Aorta (tissue), 5 donors: Measurements from ENCODE around the gene DACT1. TPM values are rescaled to one million over a fixed set of nuclear protein-coding genes. Genes with fewer than 3 reads are reported as not detected.

ENCODE experiments used
- ATAC-seq: fragments of 200-7000 bp; cut with Tn5 transposase; one replicate; pipeline ENCODE4 v1.9.1; 2022; ENCODE audit warnings: moderate library complexity; ENCODE audit not compliant: low FRiP score
- DNase-seq, 2 donors: peaks; one replicate each; pipeline ENCODE4 v3.0.0-alpha.2; 2020
- H3K27ac ChIP-seq, 2 donors: one replicate each; pipeline ENCODE4 v1.5.1; 2013; ENCODE audit warnings: low read length in 2 of 2, mild to moderate bottlenecking in 2 of 2, moderate library complexity in 2 of 2, control low read depth in 1 of 2, inconsistent platforms in 1 of 2, low read depth in 1 of 2
- H3K27me3 ChIP-seq, 2 donors: one replicate each; pipeline ENCODE4 v1.6.1; 2013; ENCODE audit warnings: control low read depth in 1 of 2, low read length in 1 of 2, mild to moderate bottlenecking in 1 of 2, moderate library complexity in 1 of 2; ENCODE audit not compliant: insufficient read depth in 2 of 2, control insufficient read depth in 1 of 2
- H3K36me3 ChIP-seq, 2 donors: one replicate each; pipeline ENCODE4 v1.6.1; 2013; ENCODE audit warnings: control low read depth in 1 of 2, low read length in 1 of 2, mild to moderate bottlenecking in 1 of 2; ENCODE audit not compliant: insufficient read depth in 2 of 2, control insufficient read depth in 1 of 2
- H3K4me1 ChIP-seq, 2 donors: one replicate each; pipeline ENCODE4 v1.6.1; 2013; ENCODE audit warnings: low read length in 2 of 2, control low read depth in 1 of 2, mild to moderate bottlenecking in 1 of 2, moderate library complexity in 1 of 2; ENCODE audit not compliant: insufficient read depth in 2 of 2, control insufficient read depth in 1 of 2
- H3K4me3 ChIP-seq, 2 donors: one replicate each; pipeline ENCODE4 v1.5.1; 2013; ENCODE audit warnings: low read length in 2 of 2, control low read depth in 1 of 2, mild to moderate bottlenecking in 1 of 2
- H3K9me3 ChIP-seq: one replicate; pipeline ENCODE4 v1.6.1; 2013; ENCODE audit warnings: mild to moderate bottlenecking, low read length; ENCODE audit not compliant: control insufficient read depth
- WGBS, 2 donors: extraction: QIAGEN DNeasy Blood & Tissue Kit; methylation state at CpG; one replicate each; pipeline ENCODE4 v1.1.7; 2013; 5-methylcytosine and 5-hydroxymethylcytosine counted together
- intact Hi-C, 2 donors: fragments of 100-400 bp; cut with DNase I; formaldehyde crosslinking; loops; one replicate each; pipeline versions ENCODE4 v1.14.2 to v1.15.0; 2022
- polyA plus RNA-seq, 2 donors: library from polyadenylated mRNA; stranded (reverse); fragments of 200-250 nt; gene quantifications; one replicate each; pipeline ENCODE4 v1.2.3, GENCODE V29; 2013
- total RNA-seq, 2 donors: library from RNA; stranded (reverse); fragmentation: NEBNext Ultra II Directional; extraction: Animal tissue kit (Norgen Biotek cat#: 25700); gene quantifications; one replicate each; pipeline ENCODE4 v1.2.1, GENCODE V29; 2021
- donor health status: healthy with polysubstance abuse.
- donor health status: Bipolar disorder and iron deficiency.
- donor health status: DM: no; HTN: no; CAD: no.
- donor health status: DM: no; HTN: no; CAD: no.
- donor health status: DM: yes; HTN: yes; CAD: no.

Gene DACT1
- total and polyA plus RNA-seq, 4 donors, result 7.5 to 43.6 (median 27.4) TPM

- H3K9me3 ChIP-seq, result no peaks in the 10 kb centered on the region
- intact Hi-C loops, result no loop called here
- no peak for DNase-seq
- no peaks in the 10 kb centered on the region for H3K4me1 ChIP-seq
- no peaks in the 10 kb centered on the region for H3K27me3 ChIP-seq
- H3K4me3 ChIP-seq, result no peak overlapping the region
- H3K27ac ChIP-seq, result no peak overlapping the region
- no peaks in the 10 kb centered on the region for H3K36me3 ChIP-seq
- WGBS, 2 donors, result 72 to 80% methylated on average over 3 of the region's 3 CpGs
- ATAC-seq, result no peak
Measured at GRCh38 chr14:58656671-58657411, 19.1 kb downstream of the DACT1 start.

DNA sequence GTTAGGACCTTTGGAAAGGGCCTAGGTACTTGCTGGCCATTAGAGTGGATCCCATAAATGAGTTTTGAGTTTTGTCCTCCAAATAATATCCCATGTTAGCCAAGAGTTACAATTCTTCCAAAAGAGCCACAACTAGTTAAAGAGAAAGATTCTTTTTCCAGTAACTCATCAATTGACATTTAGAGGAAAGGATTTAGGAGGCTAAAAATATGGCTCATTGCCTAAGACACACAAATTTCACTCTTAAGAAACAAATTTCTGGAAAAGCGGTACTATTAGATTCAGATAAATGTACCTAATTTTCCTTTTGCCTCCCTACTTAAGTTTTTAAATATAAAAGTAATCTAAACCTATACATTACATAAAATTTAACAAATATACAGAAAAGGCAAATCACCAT, 21.3 kb downstream of the DACT1 start:
- Histone ChIP-seq H3K27ac (no peak overlapping the region), H3K36me3 (no peaks in the 10 kb centered on the region), H3K9me3 (no peaks in the 10 kb centered on the region), H3K27me3 (no peaks in the 10 kb centered on the region), H3K4me3 (no peak overlapping the region), H3K4me1 (peaks cover 0 to 4% of the 10 kb centered on the region in 2 donors)
- ATAC-seq (no peak), DNase-seq (no peak)
- WGBS, 2 donors, result 91 to 93% methylated on average over 1 of the region's 1 CpG
- intact Hi-C loops, result no loop called here

- DNase-seq (no peak), ATAC-seq (peak; percentile 70)
- Histone ChIP-seq H3K27me3 (no peaks in the 10 kb centered on the region), H3K4me3 (no peak overlapping the region), H3K4me1 (peaks cover 0 to 4% of the 10 kb centered on the region in 2 donors), H3K27ac (no peak overlapping the region), H3K9me3 (no peaks in the 10 kb centered on the region), H3K36me3 (no peaks in the 10 kb centered on the region)
- intact Hi-C loops, result loop anchor here in 1 of 2 donors (10.0 kb wide), 1 partner anchor 125 kb away; no protein-coding TSS in a partner anchor
- 74 to 75% methylated on average over 6 of the region's 6 CpGs for WGBS, 2 donors
Measured at GRCh38 chr14:58659846-58660245, 22.1 kb downstream of the DACT1 start.

- Histone ChIP-seq H3K4me1 (peaks cover 0 to 4% of the 10 kb centered on the region in 2 donors), H3K36me3 (no peaks in the 10 kb centered on the region), H3K4me3 (no peak overlapping the region), H3K27ac (no peak overlapping the region), H3K9me3 (no peaks in the 10 kb centered on the region), H3K27me3 (no peaks in the 10 kb centered on the region)
- no peak for ATAC-seq
- intact Hi-C loops, result loop anchor here in 1 of 2 donors (10.0 kb wide), 1 partner anchor 124 kb away; no protein-coding TSS in a partner anchor
- DNase-seq, result no peak
- 94% methylated on average over 3 of the region's 3 CpGs for WGBS, 2 donors
Measured at GRCh38 chr14:58660407-58660806, 22.6 kb downstream of the DACT1 start.

- peaks cover 0 to 4% of the 10 kb centered on the region in 2 donors for H3K4me1 ChIP-seq
- no peaks in the 10 kb centered on the region for H3K36me3 ChIP-seq
- no peaks in the 10 kb centered on the region for H3K27me3 ChIP-seq
- no peak overlapping the region for H3K4me3 ChIP-seq
- H3K9me3 ChIP-seq, result no peaks in the 10 kb centered on the region
- no peak overlapping the region for H3K27ac ChIP-seq
- DNase-seq (no peak), ATAC-seq (no peak)
- intact Hi-C loops, result loop anchor here in 1 of 2 donors (10.0 kb wide), 1 partner anchor 123 kb away; no protein-coding TSS in a partner anchor
- WGBS, 2 donors, result 64 to 66% methylated on average over 1 of the region's 1 CpG
Measured at GRCh38 chr14:58662018-58662417, 24.3 kb downstream of the DACT1 start.

- Histone ChIP-seq H3K27me3 (no peaks in the 10 kb centered on the region), H3K9me3 (no peaks in the 10 kb centered on the region), H3K27ac (no peak overlapping the region), H3K4me1 (peaks cover 0 to 4% of the 10 kb centered on the region in 2 donors), H3K36me3 (no peaks in the 10 kb centered on the region), H3K4me3 (no peak overlapping the region)
- DNase-seq, result no peak
- intact Hi-C loops, result loop anchor here in 1 of 2 donors (10.0 kb wide), 1 partner anchor 122 kb away; no protein-coding TSS in a partner anchor
- 91 to 97% methylated on average over 2 of the region's 2 CpGs for WGBS, 2 donors
- no peak for ATAC-seq
Measured at GRCh38 chr14:58662759-58663158, 25.0 kb downstream of the DACT1 start.

- Histone ChIP-seq H3K9me3 (no peaks in the 10 kb centered on the region), H3K27me3 (no peaks in the 10 kb centered on the region), H3K27ac (no peak overlapping the region), H3K4me1 (peaks cover 0 to 4% of the 10 kb centered on the region in 2 donors), H3K36me3 (no peaks in the 10 kb centered on the region), H3K4me3 (no peak overlapping the region)
- 2 to 6% methylated on average over 2 of the region's 2 CpGs for WGBS, 2 donors
- no peak for DNase-seq
- no peak for ATAC-seq
- intact Hi-C loops, result loop anchor here in 1 of 2 donors (10.0 kb wide), 1 partner anchor 121 kb away; no protein-coding TSS in a partner anchor
Measured at GRCh38 chr14:58663494-58664111, 25.8 kb downstream of the DACT1 start.

GRCh38 chr14:58665773-58666500, 28.2 kb downstream of the DACT1 start:
- DNase-seq (no peak), ATAC-seq (no peak)
- H3K36me3 ChIP-seq, result no peaks in the 10 kb centered on the region
- no peaks in the 10 kb centered on the region for H3K27me3 ChIP-seq
- no peak overlapping the region for H3K4me3 ChIP-seq
- WGBS, 2 donors, result 91 to 92% methylated on average over 3 of the region's 3 CpGs
- H3K4me1 ChIP-seq, result peaks cover 0 to 4% of the 10 kb centered on the region in 2 donors
- intact Hi-C loops, result loop anchor here in 1 of 2 donors (10.0 kb wide), 1 partner anchor 119 kb away; no protein-coding TSS in a partner anchor
- H3K9me3 ChIP-seq, result no peaks in the 10 kb centered on the region
- no peak overlapping the region for H3K27ac ChIP-seq
